HepG2 (cell line): ENCODE measurements around the gene NPHP4. TPM values are rescaled to one million over a fixed set of nuclear protein-coding genes. Genes with fewer than 3 reads are reported as not detected.
A peak's percentile ranks its signal among the peaks of the same experiment; 100 is the strongest.

Experiments
- ARNT2 ChIP-seq: sonication (generic); formaldehyde crosslinking; IDR thresholded peaks from 2 replicates; pipeline ENCODE4 v1.8.0; 2022; ENCODE audit warnings: mild to moderate bottlenecking, low read depth, missing genetic modification reagents, moderate library complexity
- HNRNPH1 ChIP-seq: fragments of 200-400 bp; formaldehyde crosslinking; optimal IDR thresholded peaks from 2 replicates; pipeline ENCODE3; 2017; ENCODE audit warnings: mild to moderate bottlenecking, low read depth, low read length
- HNRNPL ChIP-seq: fragments of 200-400 bp; formaldehyde crosslinking; IDR thresholded peaks from 2 replicates; pipeline ENCODE4 v1.6.1; 2017; ENCODE audit warnings: mild to moderate bottlenecking, low read depth, low read length
- HOXA5 ChIP-seq: sonication (generic); formaldehyde crosslinking; IDR thresholded peaks from 2 replicates; pipeline ENCODE4 v1.4.0; 2020; ENCODE audit warnings: missing genetic modification reagents
- KDM5B ChIP-seq: sonication (generic); formaldehyde crosslinking; IDR thresholded peaks from 2 replicates; pipeline ENCODE4 v1.4.0; 2020; ENCODE audit warnings: missing genetic modification reagents, mild to moderate bottlenecking, borderline replicate concordance
- NR2C2 ChIP-seq: sonication (generic); formaldehyde crosslinking; IDR thresholded peaks from 2 replicates; pipeline ENCODE4 v1.4.0; 2020; ENCODE audit warnings: missing genetic modification reagents, mild to moderate bottlenecking, moderate library complexity, borderline replicate concordance
- RBFOX2 ChIP-seq: fragments of 200-400 bp; formaldehyde crosslinking; IDR thresholded peaks from 2 replicates; pipeline ENCODE4 v1.6.1; 2017; ENCODE audit warnings: low read depth, mild to moderate bottlenecking, low read length
- SAP130 ChIP-seq: IDR thresholded peaks from 2 replicates; pipeline ENCODE4 v1.6.1; 2016; ENCODE audit warnings: low read depth
- SP1 ChIP-seq, 2 experiments: fragments of 450-650 bp in 1 of 2; sonication (generic) in 1 of 2; formaldehyde crosslinking in 1 of 2; IDR thresholded peaks; 2 replicates each; pipeline versions ENCODE4 v1.4.0 to v1.6.1; 2016 to 2020; ENCODE audit warnings: missing genetic modification reagents in 1 of 2
- SRY ChIP-seq: sonication (generic); formaldehyde crosslinking; IDR thresholded peaks from 2 replicates; pipeline ENCODE4 v1.8.0; 2022; ENCODE audit warnings: mild to moderate bottlenecking, missing genetic modification reagents
- YEATS2 ChIP-seq: sonication (generic); formaldehyde crosslinking; IDR thresholded peaks from 2 replicates; pipeline ENCODE4 v1.4.0; 2020; ENCODE audit warnings: missing genetic modification reagents, borderline replicate concordance
- ZNF432 ChIP-seq: sonication (generic); formaldehyde crosslinking; IDR thresholded peaks from 2 replicates; pipeline ENCODE4 v1.5.0; 2020; ENCODE audit warnings: missing genetic modification reagents, mild to moderate bottlenecking, borderline replicate concordance
- ZNF558 ChIP-seq: sonication (generic); formaldehyde crosslinking; IDR thresholded peaks from 2 replicates; pipeline ENCODE4 v1.9.0; 2022; ENCODE audit warnings: mild to moderate bottlenecking, missing genetic modification reagents, borderline replicate concordance
- ZNF782 ChIP-seq: sonication (generic); formaldehyde crosslinking; IDR thresholded peaks from 2 replicates; pipeline ENCODE4 v1.4.0; 2020; ENCODE audit warnings: missing genetic modification reagents, mild to moderate bottlenecking, borderline replicate concordance
- ZSCAN30 ChIP-seq: sonication (generic); formaldehyde crosslinking; IDR thresholded peaks from 2 replicates; pipeline ENCODE4 v1.5.0; 2020; ENCODE audit warnings: mild to moderate bottlenecking, missing genetic modification reagents
- polyA plus RNA-seq, 8 experiments: library from polyadenylated mRNA; depleted of rRNA in 3 of 8; stranded (reverse) in 7 of 8; unstranded in 1 of 8; fragments of >200 nt; fragmentation: Illumina TruSeq in 4 of 8; extraction: Trizol in 4 of 8; gene quantifications; 2 replicates each; pipeline versions ENCODE4 v1.2.1 to v1.2.3, GENCODE V29; 2011 to 2016; ENCODE audit warnings: low read depth in 4 of 8, missing spikeins in 1 of 8, mixed read lengths in 1 of 8; ENCODE audit not compliant: insufficient read depth in 1 of 8
- total RNA-seq, 5 experiments: library from RNA; depleted of rRNA; stranded (reverse); fragments of >200 nt; fragmentation: Illumina TruSeq; extraction: Trizol; gene quantifications; 2 replicates each; pipeline ENCODE4 v1.2.3, GENCODE V29; 2016; ENCODE audit warnings: low read depth in 1 of 5
- TF ChIP-seq, protein P1 (sequence below): sonication (generic); formaldehyde crosslinking; IDR thresholded peaks from 2 replicates; pipeline ENCODE4 v1.5.0; 2020; ENCODE audit warnings: missing genetic modification reagents
- TF ChIP-seq, protein P2 (sequence below): sonication (generic); formaldehyde crosslinking; IDR thresholded peaks from 2 replicates; pipeline ENCODE4 v1.4.0; 2020; ENCODE audit warnings: missing genetic modification reagents
- TF ChIP-seq, protein P3 (sequence below): sonication (generic); formaldehyde crosslinking; IDR thresholded peaks from 2 replicates; pipeline ENCODE4 v1.5.1; 2020; ENCODE audit warnings: missing genetic modification reagents, mild to moderate bottlenecking, borderline replicate concordance
- TF ChIP-seq, protein P4 (sequence below): sonication (generic); formaldehyde crosslinking; IDR thresholded peaks from 2 replicates; pipeline ENCODE4 v1.4.0; 2020; ENCODE audit warnings: mild to moderate bottlenecking, missing genetic modification reagents
- TF ChIP-seq, protein P5 (sequence below): sonication (generic); formaldehyde crosslinking; IDR thresholded peaks from 2 replicates; pipeline ENCODE4 v1.8.1; 2023; ENCODE audit warnings: mild to moderate bottlenecking, moderate library complexity, missing genetic modification reagents
- TF ChIP-seq, protein P6 (sequence below): sonication (generic); formaldehyde crosslinking; IDR thresholded peaks from 2 replicates; pipeline ENCODE4 v1.5.0; 2020; ENCODE audit warnings: missing genetic modification reagents

Gene NPHP4
- total and polyA plus RNA-seq, 2 of the 13 experiments (the other 11 are each of a cell fraction or from before 2014, with no cell fraction given), result 4.4 to 6.8 TPM

DNA sequence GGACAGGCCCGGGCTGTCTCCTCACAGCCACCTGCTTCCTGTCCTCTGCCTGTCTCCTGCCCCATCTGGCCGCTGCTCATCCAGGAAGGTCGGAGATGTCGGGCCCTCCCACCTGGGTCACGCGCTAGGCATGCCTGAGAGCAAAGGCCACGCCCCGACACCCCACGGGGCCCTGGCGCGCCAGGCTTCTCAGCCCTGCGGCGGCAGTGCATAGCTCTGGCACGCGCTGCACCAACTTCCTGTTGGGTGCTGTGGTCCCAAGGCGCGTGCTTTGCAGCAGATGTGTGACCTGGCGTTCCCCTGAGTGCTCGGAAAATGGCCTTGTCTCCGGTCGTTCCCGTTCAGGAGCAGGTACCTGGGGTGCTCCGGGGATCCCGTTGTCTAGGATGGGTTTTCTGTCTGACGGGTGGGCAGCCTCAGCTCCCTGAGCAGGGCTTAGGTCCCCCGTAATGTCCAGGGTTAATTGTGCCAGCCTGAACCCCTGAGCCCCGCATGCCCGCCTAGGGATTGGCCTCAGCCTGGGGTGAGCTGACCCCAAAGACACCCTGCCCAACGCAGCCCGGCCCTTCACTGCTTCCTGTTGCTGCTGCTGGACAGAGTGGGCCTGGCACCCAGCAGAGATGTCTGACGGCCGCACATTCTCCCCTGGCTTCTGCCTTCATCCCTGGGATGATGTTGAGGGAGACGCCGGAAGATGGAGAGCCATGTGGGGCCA is 34.0 kb upstream of the NPHP4 start (continued):
- TF ChIP-seq HNRNPH1 (no peak), SP1 (IDR thresholded peaks at IDR 0.05) (no peak), SP1 (CRISPR knock-in tag; IDR thresholded peaks at IDR 0.05) (peak; percentile 76), RBFOX2 (peak; percentile 69), ZNF432 (CRISPR knock-in tag) (no peak), NR2C2 (CRISPR knock-in tag) (peak; percentile 65; the same call in 1 of the 2 replicates), HOXA5 (CRISPR knock-in tag) (peak; percentile 63; the same call in 1 of the 2 replicates), ZNF558 (CRISPR knock-in tag) (no peak), ZSCAN30 (CRISPR knock-in tag) (peak; percentile 69; the same call in 1 of the 2 replicates), ARNT2 (CRISPR knock-in tag) (no peak; the same call in 1 of the 2 replicates), YEATS2 (CRISPR knock-in tag) (0 out of 2 replicates have a peak, but pooled peaks have one; percentile 65), KDM5B (peak; percentile 58; the same call in 1 of the 2 replicates), SRY (CRISPR knock-in tag) (0 out of 2 replicates have a peak, but pooled peaks have one; percentile 41), HNRNPL (0 out of 2 replicates have a peak, but pooled peaks have one; percentile 38), SAP130 (CRISPR knock-in tag) (peak; percentile 87), ZNF782 (CRISPR knock-in tag) (no peak)
- TF ChIP-seq, protein P1, sequence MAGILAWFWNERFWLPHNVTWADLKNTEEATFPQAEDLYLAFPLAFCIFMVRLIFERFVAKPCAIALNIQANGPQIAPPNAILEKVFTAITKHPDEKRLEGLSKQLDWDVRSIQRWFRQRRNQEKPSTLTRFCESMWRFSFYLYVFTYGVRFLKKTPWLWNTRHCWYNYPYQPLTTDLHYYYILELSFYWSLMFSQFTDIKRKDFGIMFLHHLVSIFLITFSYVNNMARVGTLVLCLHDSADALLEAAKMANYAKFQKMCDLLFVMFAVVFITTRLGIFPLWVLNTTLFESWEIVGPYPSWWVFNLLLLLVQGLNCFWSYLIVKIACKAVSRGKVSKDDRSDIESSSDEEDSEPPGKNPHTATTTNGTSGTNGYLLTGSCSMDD (CRISPR knock-in tag), result no peak
- TF ChIP-seq, protein P2, sequence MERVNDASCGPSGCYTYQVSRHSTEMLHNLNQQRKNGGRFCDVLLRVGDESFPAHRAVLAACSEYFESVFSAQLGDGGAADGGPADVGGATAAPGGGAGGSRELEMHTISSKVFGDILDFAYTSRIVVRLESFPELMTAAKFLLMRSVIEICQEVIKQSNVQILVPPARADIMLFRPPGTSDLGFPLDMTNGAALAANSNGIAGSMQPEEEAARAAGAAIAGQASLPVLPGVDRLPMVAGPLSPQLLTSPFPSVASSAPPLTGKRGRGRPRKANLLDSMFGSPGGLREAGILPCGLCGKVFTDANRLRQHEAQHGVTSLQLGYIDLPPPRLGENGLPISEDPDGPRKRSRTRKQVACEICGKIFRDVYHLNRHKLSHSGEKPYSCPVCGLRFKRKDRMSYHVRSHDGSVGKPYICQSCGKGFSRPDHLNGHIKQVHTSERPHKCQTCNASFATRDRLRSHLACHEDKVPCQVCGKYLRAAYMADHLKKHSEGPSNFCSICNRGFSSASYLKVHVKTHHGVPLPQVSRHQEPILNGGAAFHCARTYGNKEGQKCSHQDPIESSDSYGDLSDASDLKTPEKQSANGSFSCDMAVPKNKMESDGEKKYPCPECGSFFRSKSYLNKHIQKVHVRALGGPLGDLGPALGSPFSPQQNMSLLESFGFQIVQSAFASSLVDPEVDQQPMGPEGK, result 0 out of 2 replicates have a peak, but pooled peaks have one; percentile 42
- TF ChIP-seq, protein P3, sequence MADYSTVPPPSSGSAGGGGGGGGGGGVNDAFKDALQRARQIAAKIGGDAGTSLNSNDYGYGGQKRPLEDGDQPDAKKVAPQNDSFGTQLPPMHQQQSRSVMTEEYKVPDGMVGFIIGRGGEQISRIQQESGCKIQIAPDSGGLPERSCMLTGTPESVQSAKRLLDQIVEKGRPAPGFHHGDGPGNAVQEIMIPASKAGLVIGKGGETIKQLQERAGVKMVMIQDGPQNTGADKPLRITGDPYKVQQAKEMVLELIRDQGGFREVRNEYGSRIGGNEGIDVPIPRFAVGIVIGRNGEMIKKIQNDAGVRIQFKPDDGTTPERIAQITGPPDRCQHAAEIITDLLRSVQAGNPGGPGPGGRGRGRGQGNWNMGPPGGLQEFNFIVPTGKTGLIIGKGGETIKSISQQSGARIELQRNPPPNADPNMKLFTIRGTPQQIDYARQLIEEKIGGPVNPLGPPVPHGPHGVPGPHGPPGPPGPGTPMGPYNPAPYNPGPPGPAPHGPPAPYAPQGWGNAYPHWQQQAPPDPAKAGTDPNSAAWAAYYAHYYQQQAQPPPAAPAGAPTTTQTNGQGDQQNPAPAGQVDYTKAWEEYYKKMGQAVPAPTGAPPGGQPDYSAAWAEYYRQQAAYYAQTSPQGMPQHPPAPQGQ, result no peak
- TF ChIP-seq, protein P4, sequence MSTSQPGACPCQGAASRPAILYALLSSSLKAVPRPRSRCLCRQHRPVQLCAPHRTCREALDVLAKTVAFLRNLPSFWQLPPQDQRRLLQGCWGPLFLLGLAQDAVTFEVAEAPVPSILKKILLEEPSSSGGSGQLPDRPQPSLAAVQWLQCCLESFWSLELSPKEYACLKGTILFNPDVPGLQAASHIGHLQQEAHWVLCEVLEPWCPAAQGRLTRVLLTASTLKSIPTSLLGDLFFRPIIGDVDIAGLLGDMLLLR, result peak; percentile 85; the same call in 1 of the 2 replicates
- TF ChIP-seq, protein P5, sequence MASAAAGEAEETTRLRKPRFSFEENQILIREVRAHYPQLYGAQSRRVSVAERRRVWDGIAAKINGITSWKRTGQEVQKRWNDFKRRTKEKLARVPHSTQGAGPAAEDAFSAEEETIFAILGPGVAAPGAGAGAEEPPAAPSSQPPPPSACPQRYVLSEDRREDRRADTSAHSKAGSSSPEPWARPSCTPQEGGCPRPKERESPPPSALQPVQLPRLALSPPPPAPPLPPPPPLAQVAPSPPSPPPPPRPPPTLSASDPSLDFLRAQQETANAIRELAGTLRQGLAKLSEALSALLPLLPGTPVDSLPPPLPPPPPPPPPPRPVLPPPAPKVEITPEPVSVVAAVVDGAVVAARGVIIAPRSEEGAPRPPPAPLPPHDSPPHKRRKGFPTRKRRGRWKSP (CRISPR knock-in tag), result 0 out of 2 replicates have a peak, but pooled peaks have one; percentile 71
- TF ChIP-seq, protein P6, sequence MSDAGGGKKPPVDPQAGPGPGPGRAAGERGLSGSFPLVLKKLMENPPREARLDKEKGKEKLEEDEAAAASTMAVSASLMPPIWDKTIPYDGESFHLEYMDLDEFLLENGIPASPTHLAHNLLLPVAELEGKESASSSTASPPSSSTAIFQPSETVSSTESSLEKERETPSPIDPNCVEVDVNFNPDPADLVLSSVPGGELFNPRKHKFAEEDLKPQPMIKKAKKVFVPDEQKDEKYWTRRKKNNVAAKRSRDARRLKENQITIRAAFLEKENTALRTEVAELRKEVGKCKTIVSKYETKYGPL (CRISPR knock-in tag), result no peak
